AG10803 (cell line): ENCODE data around the gene CABP7.

ENCODE experiments used
- DNase-seq: peaks from one replicate; pipeline ENCODE4 v3.0.0; 2010; ENCODE audit warnings: low read depth
- H3K4me3 ChIP-seq: 2 replicates; pipeline ENCODE4 v1.5.1; 2011; ENCODE audit warnings: mild to moderate bottlenecking, low read length, control low read depth
- CTCF ChIP-seq: conservative IDR thresholded peaks from 2 replicates; pipeline ENCODE4 v1.5.1; 2011; ENCODE audit warnings: mild to moderate bottlenecking, low read length, control low read depth, inconsistent platforms

The CABP7 gene

GRCh38 chr22:29767171-29768051, 47.6 kb downstream of the CABP7 start, which contains the start of gene UQCR10:
UQCR10 (plus strand) TSS chr22:29767369; CDS start chr22:29767399, 30 bp downstream.
- TF ChIP-seq CTCF = no peak
- DNase-seq = peak; percentile 89
- H3K4me3 ChIP-seq = peak within 1 kb of the TSS; percentile 100

DNA sequence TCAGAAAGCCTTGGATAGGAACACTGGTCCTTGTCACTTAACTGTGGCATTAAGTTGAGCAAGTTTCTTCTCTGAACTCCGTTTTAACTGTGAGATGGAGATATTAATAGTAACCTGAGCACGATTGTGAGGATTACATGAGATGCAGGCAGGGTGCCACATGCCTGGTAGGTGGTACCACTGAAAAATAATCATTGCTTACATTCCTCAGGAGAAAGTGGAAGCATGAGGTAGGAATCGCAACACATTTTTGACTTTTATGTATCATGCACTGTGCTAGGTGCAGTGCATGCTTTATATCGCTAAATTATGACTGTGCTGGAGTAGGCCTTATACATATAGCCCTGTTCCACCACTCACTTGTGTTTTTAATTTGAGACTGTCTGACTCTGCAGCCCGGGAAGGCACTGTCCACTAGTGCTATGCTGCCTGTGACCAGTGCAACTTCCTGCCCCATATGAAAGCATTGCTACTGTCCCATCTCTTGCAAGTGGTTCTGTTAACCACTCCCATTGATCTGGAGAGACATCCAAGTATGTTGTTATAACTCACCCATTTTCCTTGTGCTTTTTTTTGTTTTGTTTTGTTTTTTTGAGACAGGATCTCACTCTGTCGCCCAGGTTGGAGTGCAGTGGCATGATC, 48.4 kb downstream of the CABP7 start:
- TF ChIP-seq CTCF = no peak
- H3K4me3 ChIP-seq = peak overlapping the region; percentile 100
- DNase-seq = peak; percentile 39

- TF ChIP-seq CTCF = no peak
- DNase-seq = no peak
- H3K4me3 ChIP-seq = no peak overlapping the region
Measured at GRCh38 chr22:29769723-29770321, 50.0 kb downstream of the CABP7 start.

- peak; percentile 94 for DNase-seq
- H3K4me3 ChIP-seq = no peak overlapping the region
- TF ChIP-seq CTCF = peak; percentile 79
Measured at GRCh38 chr22:29772170-29772641, 52.4 kb downstream of the CABP7 start.

GRCh38 chr22:29773233-29773632, 53.4 kb downstream of the CABP7 start:
- peak; percentile 29 for DNase-seq
- no peak for TF ChIP-seq CTCF
- H3K4me3 ChIP-seq = no peak overlapping the region

- H3K4me3 ChIP-seq = no peak overlapping the region
- no peak for TF ChIP-seq CTCF
- DNase-seq = no peak
Measured at GRCh38 chr22:29780220-29780619, 60.4 kb downstream of the CABP7 start.
